Measurements from ENCODE around the gene IRF4. TPM values are rescaled to one million over a fixed set of nuclear protein-coding genes. Genes with fewer than 3 reads are reported as not detected.

IRF4 gene
- total RNA-seq, 2 experiments from 2014 or later: 16.9 to 20.8 TPM

GRCh38 chr6:357261-357790 is 34.2 kb upstream of the IRF4 start:
- H3K27me3 Mint-ChIP-seq: no peaks in the 10 kb centered on the region
- H3K4me3 Mint-ChIP-seq: no peak overlapping the region
- ChIA-PET POLR2A (no interaction called here), CTCF (no interaction called here)
- Histone ChIP-seq H3K9me3 (ENCODE audit: control insufficient read depth in 1 of 2, insufficient read depth in 1 of 2, low read length in 2 of 2) (peaks cover 0 to 70% of the 10 kb centered on the region in 2 experiments), H3K4me1 (ENCODE audit: insufficient read depth, low read length) (no peaks in the 10 kb centered on the region), H3K27me3 (ENCODE audit: control insufficient read depth in 1 of 2, insufficient read depth in 2 of 2, low read length in 2 of 2) (no peaks in the 10 kb centered on the region), H3K27ac (ENCODE audit: low read depth in 1 of 2, low read length in 2 of 2) (no peak overlapping the region), H3K36me3 (ENCODE audit: insufficient read depth, low read length) (no peaks in the 10 kb centered on the region), H3K4me3 (ENCODE audit: low read length) (no peak overlapping the region)
- no peak for ATAC-seq (ENCODE audit: poor library complexity)
- intact Hi-C loops (cut with DNase I, micrococcal nuclease): no loop called here
- H3K36me3 Mint-ChIP-seq (ENCODE audit: low read depth): no peaks in the 10 kb centered on the region
- no peak for DNase-seq
- H3K9me3 Mint-ChIP-seq: no peaks in the 10 kb centered on the region
- no peak overlapping the region for H3K27ac Mint-ChIP-seq
- H3K4me1 Mint-ChIP-seq (ENCODE audit: low read depth): no peaks in the 10 kb centered on the region
- no peak for TF ChIP-seq CTCF (IDR thresholded peaks at IDR 0.05)

GRCh38 chr6:357791-358341 is 33.7 kb upstream of the IRF4 start:
- no peak for TF ChIP-seq CTCF (IDR thresholded peaks at IDR 0.05)
- no peaks in the 10 kb centered on the region for H3K9me3 Mint-ChIP-seq
- intact Hi-C loops (cut with DNase I, micrococcal nuclease): no loop called here
- no peaks in the 10 kb centered on the region for H3K4me1 Mint-ChIP-seq (ENCODE audit: low read depth)
- Histone ChIP-seq H3K27ac (ENCODE audit: low read depth in 1 of 2, low read length in 2 of 2) (no peak overlapping the region), H3K4me1 (ENCODE audit: insufficient read depth, low read length) (no peaks in the 10 kb centered on the region), H3K4me3 (ENCODE audit: low read length) (no peak overlapping the region), H3K9me3 (ENCODE audit: control insufficient read depth in 1 of 2, insufficient read depth in 1 of 2, low read length in 2 of 2) (peaks cover 0 to 71% of the 10 kb centered on the region in 2 experiments), H3K27me3 (ENCODE audit: control insufficient read depth in 1 of 2, insufficient read depth in 2 of 2, low read length in 2 of 2) (no peaks in the 10 kb centered on the region), H3K36me3 (ENCODE audit: insufficient read depth, low read length) (no peaks in the 10 kb centered on the region)
- H3K4me3 Mint-ChIP-seq: no peak overlapping the region
- no peaks in the 10 kb centered on the region for H3K27me3 Mint-ChIP-seq
- DNase-seq: no peak
- POLR2A ChIA-PET: no interaction called here
- no peak for ATAC-seq (ENCODE audit: poor library complexity)
- H3K27ac Mint-ChIP-seq: no peak overlapping the region
- no peaks in the 10 kb centered on the region for H3K36me3 Mint-ChIP-seq (ENCODE audit: low read depth)
- CTCF ChIA-PET: no interaction called here

- no peak for ATAC-seq (ENCODE audit: poor library complexity)
- Mint-ChIP-seq H3K4me3 (no peak overlapping the region), H3K36me3 (ENCODE audit: low read depth) (no peaks in the 10 kb centered on the region), H3K27ac (no peak overlapping the region), H3K9me3 (no peaks in the 10 kb centered on the region), H3K4me1 (ENCODE audit: low read depth) (no peaks in the 10 kb centered on the region), H3K27me3 (no peaks in the 10 kb centered on the region)
- peak in 1 of 14 experiments; percentile 17 for DNase-seq
- intact Hi-C loops (cut with DNase I, micrococcal nuclease): no loop called here
- Histone ChIP-seq H3K27me3 (ENCODE audit: control insufficient read depth in 1 of 2, insufficient read depth in 2 of 2, low read length in 2 of 2) (no peaks in the 10 kb centered on the region), H3K9me3 (ENCODE audit: control insufficient read depth in 1 of 2, insufficient read depth in 1 of 2, low read length in 2 of 2) (peaks cover 0 to 76% of the 10 kb centered on the region in 2 experiments), H3K4me1 (ENCODE audit: insufficient read depth, low read length) (no peaks in the 10 kb centered on the region), H3K36me3 (ENCODE audit: insufficient read depth, low read length) (no peaks in the 10 kb centered on the region), H3K27ac (ENCODE audit: low read depth in 1 of 2, low read length in 2 of 2) (no peak overlapping the region), H3K4me3 (ENCODE audit: low read length) (no peak overlapping the region)
- ChIA-PET CTCF (no interaction called here), POLR2A (no interaction called here)
- TF ChIP-seq CTCF (IDR thresholded peaks at IDR 0.05): no peak
These were observed 33.1 kb upstream of the IRF4 start for GRCh38 chr6:358432-358831.
